Measurements from ENCODE around the gene CCNL2. TPM values are rescaled to one million over a fixed set of nuclear protein-coding genes. Genes with fewer than 3 reads are reported as not detected.
A peak's percentile ranks its signal among the peaks of the same experiment; 100 is the strongest.
"Not testable (repeated sequence)": the region's sequence is repeated elsewhere in the genome, so short reads cannot be mapped to it uniquely, and the experiment has no call there.

Gene CCNL2
- total RNA-seq, 1 donor from 2014 or later = 144 TPM

GRCh38 chr1:1419813-1420653, 20.9 kb upstream of the CCNL2 start:
- Mint-ChIP-seq H3K27me3 (peaks cover 11% of the 10 kb centered on the region), H3K4me3 (no peak overlapping the region), H3K27ac (no peak overlapping the region), H3K4me1 (peaks cover 7% of the 10 kb centered on the region), H3K36me3 (ENCODE audit: low read depth) (no peaks in the 10 kb centered on the region), H3K9me3 (no peaks in the 10 kb centered on the region)
- intact Hi-C loops (cut with micrococcal nuclease) = no loop called here
- no peak for DNase-seq

DNA sequence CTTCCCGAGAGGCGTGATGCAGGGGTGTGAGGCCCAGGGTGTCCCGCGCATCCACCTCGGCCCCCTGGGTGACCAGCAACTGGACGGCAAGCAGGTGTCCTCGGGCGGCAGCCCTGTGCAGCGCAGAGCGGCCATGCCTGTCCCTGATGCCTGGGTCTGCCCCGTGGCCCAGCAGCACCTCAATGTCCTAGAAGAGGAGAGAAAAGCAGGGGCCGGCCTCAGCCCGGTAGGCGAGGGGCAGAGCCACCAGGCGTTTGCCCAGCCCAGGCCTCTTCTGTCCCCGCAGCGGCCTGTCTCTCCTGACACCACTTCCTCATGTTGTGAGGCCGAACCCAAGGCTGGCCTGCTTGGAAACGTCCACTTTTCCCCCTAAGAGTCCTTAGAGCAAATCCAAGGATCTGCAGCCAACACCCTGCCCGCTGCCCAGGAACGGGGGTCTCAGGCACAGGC, 20.3 kb upstream of the CCNL2 start:
- Mint-ChIP-seq H3K4me1 (peaks cover 7% of the 10 kb centered on the region), H3K27me3 (peaks cover 7% of the 10 kb centered on the region), H3K9me3 (no peaks in the 10 kb centered on the region), H3K27ac (no peak overlapping the region), H3K36me3 (ENCODE audit: low read depth) (no peaks in the 10 kb centered on the region), H3K4me3 (no peak overlapping the region)
- intact Hi-C loops (cut with micrococcal nuclease) = no loop called here
- DNase-seq = no peak

GRCh38 chr1:1418464-1419362, 19.6 kb upstream of the CCNL2 start:
- H3K36me3 Mint-ChIP-seq (ENCODE audit: low read depth) = no peaks in the 10 kb centered on the region
- DNase-seq = no peak
- intact Hi-C loops (cut with micrococcal nuclease) = no loop called here
- H3K4me1 Mint-ChIP-seq = peaks cover 7% of the 10 kb centered on the region
- H3K27ac Mint-ChIP-seq = no peak overlapping the region
- no peaks in the 10 kb centered on the region for H3K9me3 Mint-ChIP-seq
- peaks cover 7% of the 10 kb centered on the region for H3K27me3 Mint-ChIP-seq
- H3K4me3 Mint-ChIP-seq = no peak overlapping the region

GRCh38 chr1:1417825-1418463, 18.8 kb upstream of the CCNL2 start:
- H3K27me3 Mint-ChIP-seq; H3K36me3 Mint-ChIP-seq (ENCODE audit: low read depth); DNase-seq; H3K9me3 Mint-ChIP-seq; H3K4me1 Mint-ChIP-seq; H3K27ac Mint-ChIP-seq; H3K4me3 Mint-ChIP-seq; intact Hi-C loops (cut with micrococcal nuclease): not testable (repeated sequence)

- H3K9me3 Mint-ChIP-seq; H3K4me3 Mint-ChIP-seq; DNase-seq; H3K4me1 Mint-ChIP-seq; H3K27me3 Mint-ChIP-seq; intact Hi-C loops (cut with micrococcal nuclease); H3K27ac Mint-ChIP-seq; H3K36me3 Mint-ChIP-seq (ENCODE audit: low read depth): not testable (repeated sequence)
Measured at GRCh38 chr1:1417396-1417795, 18.3 kb upstream of the CCNL2 start.

DNA sequence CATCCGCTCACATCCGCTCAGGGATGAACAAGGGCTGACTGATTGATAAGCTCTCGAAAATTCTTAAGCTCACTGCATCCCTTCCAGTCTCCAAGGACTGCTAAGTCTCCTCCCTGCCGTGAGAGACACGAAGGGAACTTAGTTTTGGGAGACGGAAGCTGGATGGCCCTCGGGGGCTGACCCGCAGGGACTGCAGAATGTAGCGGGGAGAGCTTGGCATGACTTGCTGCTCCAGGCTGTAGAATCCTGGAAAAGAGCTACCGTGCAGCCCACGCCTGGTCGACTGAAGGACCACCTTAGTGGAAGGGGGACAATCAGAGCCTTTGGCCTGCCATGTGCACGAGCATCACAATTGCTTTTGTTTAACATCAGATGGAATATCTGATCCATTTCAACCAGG, 16.6 kb upstream of the CCNL2 start:
- Mint-ChIP-seq H3K36me3 (ENCODE audit: low read depth) (no peaks in the 10 kb centered on the region), H3K4me1 (peaks cover 5% of the 10 kb centered on the region), H3K4me3 (no peak overlapping the region), H3K27me3 (peaks cover 3% of the 10 kb centered on the region), H3K27ac (no peak overlapping the region), H3K9me3 (no peaks in the 10 kb centered on the region)
- DNase-seq = no peak
- intact Hi-C loops (cut with micrococcal nuclease) = no loop called here

DNA sequence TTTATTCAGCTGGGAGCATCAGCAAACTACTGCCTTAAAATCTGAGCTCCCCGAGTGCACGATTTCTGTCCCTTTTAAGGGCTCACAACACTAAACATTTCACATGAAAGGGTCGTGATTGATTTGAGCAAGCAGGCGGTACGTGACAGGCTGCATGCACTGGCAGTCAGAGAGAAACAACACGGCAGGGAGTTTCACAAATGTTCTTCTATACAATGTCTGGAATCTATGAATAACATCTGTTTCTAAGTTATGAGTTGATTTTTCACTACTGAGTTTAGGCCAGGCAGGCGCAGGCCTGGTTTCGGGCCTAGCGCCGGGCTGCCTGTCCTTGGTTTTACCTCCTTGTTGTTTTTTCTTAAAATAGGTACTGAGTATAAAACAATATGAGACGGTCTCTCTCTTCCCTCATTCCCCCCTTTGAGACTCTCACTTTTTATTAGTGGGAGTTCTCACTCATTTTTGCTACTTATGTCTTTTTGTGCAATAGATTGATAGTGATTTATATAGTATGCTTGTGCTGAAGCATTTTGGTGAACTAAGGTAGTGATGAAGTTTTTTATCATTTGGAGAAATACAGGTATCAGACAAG, 13.3 kb upstream of the CCNL2 start:
- H3K9me3 Mint-ChIP-seq; intact Hi-C loops (cut with micrococcal nuclease); DNase-seq; H3K27me3 Mint-ChIP-seq; H3K4me3 Mint-ChIP-seq; H3K4me1 Mint-ChIP-seq; H3K27ac Mint-ChIP-seq: not testable (repeated sequence)
- peaks cover 15% of the 10 kb centered on the region for H3K36me3 Mint-ChIP-seq (ENCODE audit: low read depth)

DNA sequence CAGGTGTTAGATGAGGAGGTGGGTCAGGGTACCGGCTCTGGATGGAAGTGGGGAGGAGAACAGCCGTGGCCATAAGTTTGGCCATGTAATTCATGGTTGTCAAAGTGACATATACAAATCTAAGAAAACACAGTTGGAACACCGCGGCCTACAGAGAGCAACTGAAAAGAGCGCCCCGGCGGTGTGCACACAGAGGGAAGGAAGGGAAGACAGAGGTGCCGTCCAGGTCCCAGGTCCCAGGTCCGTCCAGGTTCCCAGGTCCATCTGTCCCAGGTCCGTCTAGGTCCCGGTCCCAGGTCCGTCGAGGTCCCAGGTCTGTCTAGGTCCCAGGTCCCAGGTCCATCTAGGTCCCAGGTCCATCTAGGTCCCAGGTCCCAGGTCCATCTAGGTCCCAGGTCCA, 12.5 kb upstream of the CCNL2 start:
- no peaks in the 10 kb centered on the region for H3K9me3 Mint-ChIP-seq
- H3K27ac Mint-ChIP-seq = no peak overlapping the region
- no peak overlapping the region for H3K4me3 Mint-ChIP-seq
- peaks cover 18% of the 10 kb centered on the region for H3K36me3 Mint-ChIP-seq (ENCODE audit: low read depth)
- no peaks in the 10 kb centered on the region for H3K27me3 Mint-ChIP-seq
- DNase-seq = no peak
- H3K4me1 Mint-ChIP-seq = peaks cover 7% of the 10 kb centered on the region
- intact Hi-C loops (cut with micrococcal nuclease) = no loop called here

DNA sequence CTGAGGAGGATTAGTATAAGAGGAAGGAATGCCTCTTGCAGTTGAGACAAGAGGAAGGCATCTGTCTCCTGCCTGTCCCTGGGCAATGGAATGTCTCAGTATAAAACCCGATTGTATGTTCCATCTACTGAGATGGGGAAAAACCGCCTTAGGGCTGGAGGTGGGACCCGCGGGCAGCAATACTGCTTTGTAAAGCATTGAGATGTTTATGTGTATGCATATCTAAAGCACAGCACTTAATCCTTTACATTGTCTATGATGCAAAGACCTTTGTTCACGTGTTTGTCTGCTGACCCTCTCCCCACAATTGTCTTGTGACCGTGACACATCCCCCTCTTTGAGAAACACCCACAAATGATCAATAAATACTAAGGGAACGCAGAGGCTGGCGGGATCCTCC, 11.1 kb upstream of the CCNL2 start:
- H3K4me3 Mint-ChIP-seq; H3K27me3 Mint-ChIP-seq; DNase-seq; intact Hi-C loops (cut with micrococcal nuclease); H3K9me3 Mint-ChIP-seq; H3K27ac Mint-ChIP-seq: not testable (repeated sequence)
- H3K36me3 Mint-ChIP-seq (ENCODE audit: low read depth) = peaks cover 32% of the 10 kb centered on the region
- H3K4me1 Mint-ChIP-seq = peaks cover 13% of the 10 kb centered on the region

DNA sequence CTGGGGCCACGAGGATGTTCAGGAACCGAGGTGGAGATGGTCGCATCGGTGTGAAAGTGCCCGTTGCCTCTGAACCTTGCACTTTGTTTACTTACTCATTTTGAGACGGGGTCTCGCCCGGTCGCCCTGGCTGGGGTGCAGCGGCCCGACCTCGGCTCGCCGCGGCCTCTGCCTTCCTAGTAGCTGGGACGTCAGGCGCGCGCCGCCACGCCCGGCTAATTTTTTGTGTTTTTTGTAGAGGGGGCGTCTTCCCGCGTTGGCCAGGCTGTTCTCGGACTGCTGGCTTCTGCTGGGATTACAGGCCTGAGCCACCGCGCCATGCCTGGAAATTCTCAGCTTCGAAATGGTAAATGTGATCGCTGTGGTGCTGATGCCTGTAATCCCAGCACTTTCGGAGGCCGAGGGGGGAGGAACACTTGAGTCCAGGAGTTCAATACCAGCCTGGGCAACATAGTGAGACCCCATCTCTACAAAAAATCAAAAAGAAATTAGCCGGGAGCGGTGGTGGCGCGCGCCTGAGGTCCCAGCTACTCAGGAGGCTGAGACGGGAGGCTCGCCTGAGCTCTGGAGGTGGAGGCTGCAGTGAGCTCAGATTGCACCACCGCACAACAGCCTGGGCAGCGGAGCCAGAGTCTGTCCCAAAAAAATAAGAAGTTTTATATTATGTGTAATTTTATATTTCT, 8.6 kb upstream of the CCNL2 start:
- H3K4me1 Mint-ChIP-seq = peaks cover 21% of the 10 kb centered on the region
- H3K4me3 Mint-ChIP-seq = peak overlapping the region; percentile 96
- H3K27me3 Mint-ChIP-seq = no peaks in the 10 kb centered on the region
- peak; percentile 77 for DNase-seq
- peaks cover 51% of the 10 kb centered on the region for H3K36me3 Mint-ChIP-seq (ENCODE audit: low read depth)
- H3K9me3 Mint-ChIP-seq = no peaks in the 10 kb centered on the region
- intact Hi-C loops (cut with micrococcal nuclease) = loop anchor here (1.0 to 5.0 kb wide), 5 partner anchors 8 to 105 kb away; partner anchors contain the start of genes ATAD3A, ATAD3B, AURKAIP1 and CCNL2
- peak overlapping the region; percentile 84 for H3K27ac Mint-ChIP-seq

- Mint-ChIP-seq H3K27me3 (no peaks in the 10 kb centered on the region), H3K27ac (peak within 1 kb of the TSS; percentile 95), H3K36me3 (ENCODE audit: low read depth) (peaks cover 57% of the 10 kb centered on the region), H3K4me3 (peak within 1 kb of the TSS; percentile 96), H3K4me1 (peaks cover 26% of the 10 kb centered on the region), H3K9me3 (no peaks in the 10 kb centered on the region)
- intact Hi-C loops (cut with micrococcal nuclease) = loop anchor here (1.0 to 5.0 kb wide), 5 partner anchors 8 to 105 kb away; partner anchors contain the start of genes ATAD3A, ATAD3B, AURKAIP1 and CCNL2
- DNase-seq = peak; percentile 99
Measured at GRCh38 chr1:1406821-1407635, 7.9 kb upstream of the CCNL2 start, which contains the start of gene MRPL20. TSS of gene MRPL20 (minus strand) at chr1:1407293. CDS start at chr1:1407217, 76 bp downstream.

GRCh38 chr1:1406101-1406820, 7.1 kb upstream of the CCNL2 start:
- DNase-seq = no peak
- peak overlapping the region; percentile 96 for H3K4me3 Mint-ChIP-seq
- peak overlapping the region; percentile 95 for H3K27ac Mint-ChIP-seq
- H3K27me3 Mint-ChIP-seq = no peaks in the 10 kb centered on the region
- intact Hi-C loops (cut with micrococcal nuclease) = loop anchor here (2.0 to 5.0 kb wide), 2 partner anchors 35 to 106 kb away; partner anchors contain the start of gene ATAD3A
- H3K4me1 Mint-ChIP-seq = peaks cover 30% of the 10 kb centered on the region
- peaks cover 64% of the 10 kb centered on the region for H3K36me3 Mint-ChIP-seq (ENCODE audit: low read depth)
- H3K9me3 Mint-ChIP-seq = no peaks in the 10 kb centered on the region
